HG03108 (cell line): ENCODE measurements around the gene USB1.
A peak's percentile ranks its signal among the peaks of the same experiment; 100 is the strongest.
"Not testable (repeated sequence)": the region's sequence is repeated elsewhere in the genome, so short reads cannot be mapped to it uniquely, and the experiment has no call there.

Source experiments
- ATAC-seq: cut with Tn5 transposase; IDR thresholded peaks from one replicate; pipeline ENCODE4 v1.9.1; 2021; ENCODE audit warnings: moderate library complexity; ENCODE audit not compliant: unreplicated experiment

USB1 gene

DNA sequence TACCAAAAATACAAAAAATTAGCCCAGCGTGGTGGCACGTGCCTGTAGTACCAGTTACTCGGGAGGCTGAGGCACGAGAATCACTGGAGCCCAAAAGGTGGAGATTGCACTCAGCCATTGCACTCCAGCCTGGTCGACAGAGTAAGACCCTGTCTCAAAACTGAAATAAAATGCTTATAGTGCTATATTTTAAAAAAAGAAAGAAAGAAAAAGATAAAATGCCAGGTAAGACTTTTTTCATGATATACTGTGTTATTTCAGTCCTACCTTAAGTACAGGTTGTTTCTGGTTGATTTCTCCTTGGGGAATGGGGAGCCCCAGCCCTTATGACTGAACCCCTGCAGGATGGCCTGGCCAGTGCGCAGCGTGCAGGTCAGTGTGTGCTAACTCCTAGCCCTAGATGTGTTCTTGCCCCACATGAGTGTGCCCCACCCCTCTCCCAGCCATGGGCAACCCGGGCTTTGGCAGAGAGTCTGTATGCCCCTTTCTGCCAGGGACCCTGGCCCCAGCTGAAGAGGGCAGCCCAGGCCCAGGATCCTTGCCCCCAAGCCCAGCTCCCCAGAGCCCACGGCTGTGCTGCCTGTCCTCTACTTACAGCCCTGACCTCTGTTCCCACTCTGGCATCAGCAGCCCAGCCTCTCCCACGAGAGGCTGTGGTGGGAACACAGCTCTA is 31.6 kb upstream of the USB1 start:
- ATAC-seq = no peak

DNA sequence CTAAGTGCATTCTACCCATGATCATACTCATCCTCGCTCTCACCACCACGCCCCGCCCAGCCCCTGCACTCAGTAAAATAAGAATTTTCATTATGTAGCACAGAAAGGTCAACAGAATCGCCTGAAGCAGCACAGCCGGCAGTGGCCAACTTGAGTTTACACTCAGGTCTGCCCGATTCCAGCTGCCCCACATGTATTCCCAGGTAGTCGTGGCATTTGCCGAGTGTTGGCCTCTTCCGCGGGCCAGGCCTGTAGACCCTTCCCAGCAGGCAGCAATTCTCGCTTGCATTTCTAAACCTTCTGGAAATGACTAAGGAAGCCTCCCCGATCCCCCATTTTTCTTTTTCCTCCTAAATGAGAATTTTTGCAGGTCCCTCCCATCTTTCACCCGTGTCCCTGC is 30.9 kb upstream of the USB1 start:
- ATAC-seq = no peak

DNA sequence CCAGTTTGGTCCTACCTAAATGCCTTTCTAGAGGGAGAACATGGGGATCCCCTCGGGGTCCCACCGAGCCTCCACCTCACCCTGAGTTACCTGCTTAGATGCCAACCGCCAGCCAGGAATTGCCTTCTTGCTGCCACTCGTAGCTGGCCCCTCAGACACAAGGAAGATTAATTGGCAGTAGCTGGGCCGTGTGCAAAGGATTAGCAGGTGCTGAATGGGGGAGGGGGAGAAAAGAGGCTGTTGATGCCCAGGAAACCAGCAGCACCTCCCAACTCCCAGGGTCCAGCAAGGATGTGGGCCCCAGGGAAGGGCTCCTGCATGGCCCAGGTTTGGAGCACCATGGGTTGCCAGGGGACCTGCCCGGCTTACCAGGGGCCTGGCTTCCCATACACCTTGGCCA is 30.2 kb upstream of the USB1 start, which contains the start of gene CNGB1:
TSS of gene CNGB1 (minus strand) at position 159 of the 400 bp plus-strand sequence. CDS start 3,842 bp downstream, outside the sequence.
- ATAC-seq = no peak

- ATAC-seq = no peak
Observed at GRCh38 chr16:57971848-57972247, 29.4 kb upstream of the USB1 start.

DNA sequence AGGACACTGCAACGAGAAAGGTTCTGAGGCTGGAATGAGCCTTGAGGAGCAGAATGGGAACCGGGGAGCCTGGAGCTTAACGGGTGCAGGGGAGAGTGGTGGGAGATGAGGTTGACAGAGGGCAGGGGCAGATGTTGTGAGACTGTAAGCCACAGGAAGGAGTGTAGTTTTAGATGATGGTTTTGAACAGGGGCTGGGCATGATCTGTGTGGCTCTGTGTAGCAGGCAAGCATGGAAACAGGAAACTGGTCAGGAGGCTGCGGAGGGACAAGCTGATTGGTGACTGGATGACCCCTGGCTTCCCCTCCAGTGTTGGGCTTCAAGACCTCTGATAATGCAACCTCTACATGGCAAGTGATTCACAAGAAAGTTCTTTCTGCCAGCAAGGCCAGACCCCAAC is 28.9 kb upstream of the USB1 start:
- no peak for ATAC-seq

DNA sequence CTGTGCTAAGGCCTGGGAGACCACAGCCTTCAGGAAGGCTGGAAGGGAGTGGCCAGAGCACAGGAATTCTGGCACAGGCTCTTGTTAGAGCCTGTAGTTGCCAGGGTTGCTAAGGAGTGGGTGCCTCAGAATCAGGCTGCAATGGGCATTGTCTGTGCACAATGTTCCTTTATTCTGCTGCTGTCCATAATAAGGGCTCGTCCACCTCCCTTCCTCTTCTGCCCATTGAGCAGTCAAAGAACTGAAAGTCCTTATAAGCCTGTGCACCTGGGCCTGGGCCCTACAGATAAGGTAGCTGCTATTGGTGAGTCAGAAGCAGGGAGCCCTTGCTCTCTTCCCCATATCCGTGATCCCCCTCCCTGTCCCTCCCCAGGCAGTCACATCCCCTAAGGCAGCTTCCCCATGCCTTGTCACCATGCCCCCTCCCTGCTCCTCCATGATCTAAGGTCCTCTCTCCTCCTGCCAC is 24.8 kb upstream of the USB1 start:
- no peak for ATAC-seq

GRCh38 chr16:57977418-57978069 is 23.7 kb upstream of the USB1 start:
- no peak for ATAC-seq

- ATAC-seq = not testable (repeated sequence)
Observed at GRCh38 chr16:57978070-57978465, 23.1 kb upstream of the USB1 start.

GRCh38 chr16:57979006-57979585 is 22.1 kb upstream of the USB1 start:
- no peak for ATAC-seq

DNA sequence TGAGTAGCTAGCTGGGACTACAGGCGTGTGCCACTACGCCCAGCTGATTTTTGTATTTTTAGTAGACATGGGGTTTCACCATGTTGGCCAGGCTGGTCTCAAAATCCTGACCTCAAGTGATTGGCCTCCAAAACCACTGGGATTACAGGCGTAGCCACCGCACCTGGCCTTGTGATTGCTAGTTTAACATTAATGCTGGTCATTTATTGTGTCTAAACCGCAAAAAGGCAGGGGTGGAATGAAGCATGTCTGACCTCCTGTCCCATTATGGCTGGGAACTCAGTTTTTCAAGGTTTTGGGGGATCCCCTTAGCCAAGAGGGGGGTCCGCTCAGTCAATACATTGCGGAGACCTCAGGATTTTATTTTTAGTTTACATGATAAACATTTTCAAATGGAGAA is 19.6 kb upstream of the USB1 start:
- ATAC-seq = no peak

- ATAC-seq = no peak
Observed at GRCh38 chr16:57982385-57982784, 18.8 kb upstream of the USB1 start.

DNA sequence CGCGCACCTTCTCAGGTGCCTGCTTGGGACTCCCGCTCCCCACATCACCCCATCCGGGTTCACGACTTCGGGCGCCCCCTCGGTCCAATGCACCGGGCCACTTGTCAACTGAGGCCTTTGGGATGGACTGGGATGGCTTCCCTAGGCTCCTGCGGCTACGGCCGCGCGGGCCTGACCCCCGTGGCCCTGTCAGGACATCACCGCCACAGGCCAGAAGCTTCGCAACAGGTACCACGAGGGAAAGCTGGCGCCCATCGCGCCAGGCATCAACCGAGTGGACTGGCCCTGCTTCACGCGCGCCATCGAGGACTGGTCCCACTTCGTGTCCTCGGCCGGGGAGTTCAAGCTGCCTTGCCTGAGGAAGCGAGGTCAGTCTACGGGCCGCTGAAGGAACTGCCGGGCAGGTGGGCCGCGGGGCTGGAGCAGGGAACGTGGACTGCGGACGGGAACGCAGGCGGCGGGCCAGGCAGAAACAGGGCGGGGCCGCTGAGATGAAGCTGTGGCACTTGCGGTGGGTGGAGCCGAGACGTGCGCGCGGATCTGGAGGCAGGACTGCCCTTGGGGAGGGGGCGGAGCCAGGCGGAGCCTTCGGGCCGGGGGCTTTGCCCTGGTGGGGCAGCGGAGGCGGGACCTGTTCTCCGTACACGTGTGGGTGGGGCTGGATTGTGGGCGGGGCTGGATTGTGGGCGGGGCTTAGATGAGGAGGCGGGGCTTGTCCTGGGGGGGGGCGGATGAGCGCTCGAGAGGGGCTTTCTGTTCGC is 16.6 kb upstream of the USB1 start:
- ATAC-seq = peak; percentile 80

DNA sequence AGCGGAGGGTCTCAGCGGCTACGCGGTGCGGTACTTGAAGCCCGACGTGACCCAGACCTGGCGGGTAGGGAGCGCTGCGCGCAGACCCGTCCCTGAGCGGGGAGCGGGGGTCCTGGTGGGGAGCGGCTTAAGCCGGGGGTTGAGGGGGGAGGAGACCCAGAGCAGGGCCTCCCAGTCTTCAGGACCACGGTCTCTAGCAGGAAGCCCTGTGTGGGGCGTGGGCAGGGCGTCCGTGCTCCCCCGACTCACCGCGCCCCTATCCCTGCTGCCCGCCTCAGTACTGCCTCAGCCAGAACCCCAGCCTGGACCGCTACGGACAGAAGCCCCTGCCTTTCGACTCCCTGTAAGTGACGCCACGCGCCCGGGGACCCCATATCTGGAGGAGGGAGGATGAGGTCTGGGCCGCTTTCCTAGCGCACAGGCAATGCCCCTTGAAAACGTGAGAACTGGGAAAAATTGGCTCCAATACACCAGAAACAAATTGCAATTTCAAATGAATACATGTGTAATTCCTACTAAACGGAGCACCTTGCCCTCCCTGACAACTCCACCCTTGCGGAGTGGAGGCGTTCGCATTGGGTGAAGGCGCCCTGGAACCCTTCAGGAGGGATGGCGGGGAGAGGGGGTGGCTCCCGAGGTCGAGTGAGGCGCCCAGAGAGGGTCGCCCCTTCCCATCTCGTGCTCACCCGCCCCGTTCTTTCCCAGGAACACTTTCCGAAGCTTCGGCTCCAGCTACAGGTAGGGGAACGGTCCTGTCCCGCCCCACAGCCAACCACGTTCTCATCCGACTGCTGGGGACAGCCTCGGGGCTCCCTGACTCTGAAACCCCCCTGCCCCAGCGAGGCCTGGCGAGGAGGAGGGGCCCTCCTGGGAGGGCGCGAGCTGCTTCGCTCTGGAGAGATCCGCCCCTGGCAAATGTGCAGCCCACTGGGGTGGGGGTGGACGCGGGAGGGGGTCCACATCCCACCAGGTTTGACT is 15.7 kb upstream of the USB1 start:
- peak; percentile 8 for ATAC-seq

GRCh38 chr16:57986196-57986595 is 15.0 kb upstream of the USB1 start:
- ATAC-seq = no peak

DNA sequence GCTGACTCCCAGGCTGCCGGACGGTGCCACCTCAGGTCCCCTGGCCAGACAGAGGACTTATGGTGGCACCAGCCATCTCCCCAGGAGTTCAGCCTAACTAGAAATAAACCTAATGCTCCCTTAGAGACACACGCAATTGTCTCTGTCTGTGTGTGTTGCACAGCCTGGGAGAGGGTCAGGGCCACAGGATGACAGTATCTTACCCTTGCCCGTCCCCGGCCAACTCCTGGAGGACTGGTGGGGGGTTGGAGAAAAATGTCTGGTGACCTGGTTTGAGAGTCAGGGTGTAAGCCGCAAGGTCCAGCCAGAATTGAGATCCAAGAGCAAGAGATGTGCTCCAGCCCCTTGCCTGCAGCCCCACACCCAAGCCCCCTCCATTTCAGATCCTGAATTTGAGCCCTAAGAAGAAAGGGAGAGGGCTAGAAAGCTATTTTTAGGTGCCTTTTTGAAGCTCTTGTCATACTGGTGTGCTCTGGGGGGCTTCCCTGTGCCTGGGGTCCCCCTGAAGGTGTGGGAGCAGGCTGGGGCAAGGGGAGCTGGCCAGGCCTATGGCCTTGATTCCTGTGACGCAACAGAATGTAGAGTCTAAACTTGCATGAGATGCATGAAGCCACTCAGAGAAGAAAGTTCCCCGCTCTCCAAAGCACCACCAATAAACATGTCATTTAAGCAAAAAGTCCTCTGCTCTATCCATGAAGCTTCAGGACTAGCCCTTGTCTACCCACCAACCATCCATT is 13.6 kb upstream of the USB1 start:
- no peak for ATAC-seq

GRCh38 chr16:57988929-57989328 is 12.3 kb upstream of the USB1 start:
- ATAC-seq = no peak

DNA sequence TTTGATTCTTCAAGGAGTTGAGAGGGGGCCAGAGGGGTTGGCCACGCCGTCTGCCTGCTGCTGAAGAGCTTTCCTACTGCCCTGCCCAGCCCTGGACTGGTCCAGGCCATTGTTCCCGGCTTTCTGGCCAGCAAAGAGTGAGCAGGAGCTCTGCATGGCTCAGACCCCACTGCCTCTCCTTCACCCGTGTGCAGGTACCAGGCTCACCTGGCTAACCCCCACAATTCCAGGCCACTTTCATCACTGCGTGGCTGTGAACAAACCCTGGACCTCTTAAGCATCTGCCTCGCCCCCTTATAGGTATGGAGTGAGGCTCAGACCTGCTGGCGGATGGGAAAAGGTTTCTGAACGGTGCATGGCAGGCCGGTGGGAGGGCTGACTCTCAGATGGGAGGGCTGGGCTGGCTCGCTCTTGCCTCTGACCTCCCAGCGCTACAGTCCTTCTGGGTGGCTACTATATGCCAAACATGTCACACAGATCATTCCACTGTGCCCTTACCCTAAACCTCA is 9.6 kb upstream of the USB1 start:
- no peak for ATAC-seq

DNA sequence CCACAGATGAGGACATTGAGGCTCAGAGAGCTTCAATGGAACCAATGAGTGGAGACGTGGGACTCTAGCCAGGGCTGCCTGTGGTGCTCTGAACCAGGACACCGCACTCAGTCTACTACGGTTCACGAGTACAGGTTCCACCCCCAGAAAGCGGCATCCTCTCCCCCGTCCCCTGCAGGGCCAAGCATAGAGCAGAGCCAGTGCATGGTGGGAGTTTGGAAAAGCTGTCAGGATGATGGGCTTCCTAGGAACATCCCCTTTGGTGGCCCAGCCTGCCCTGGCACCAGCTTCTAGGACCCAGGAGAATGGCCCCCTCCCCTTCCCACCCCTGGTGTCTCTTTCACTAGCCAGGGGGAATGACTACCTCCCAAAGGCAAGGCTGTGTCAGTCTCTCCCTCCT is 9.1 kb upstream of the USB1 start:
- no peak for ATAC-seq

- ATAC-seq = no peak
Observed at GRCh38 chr16:57993438-57993837, 7.8 kb upstream of the USB1 start.
